Left lobe of liver (tissue), 2 donors: ENCODE data around the gene GPR34. TPM values are rescaled to one million over a fixed set of nuclear protein-coding genes. Genes with fewer than 3 reads are reported as not detected.
"Not testable (repeated sequence)": the region's sequence is repeated elsewhere in the genome, so short reads cannot be mapped to it uniquely, and the experiment has no call there.

ENCODE experiments used
- ATAC-seq: fragments of 200-7000 bp; cut with Tn5 transposase; one replicate; pipeline ENCODE4 v1.9.1; 2020; ENCODE audit warnings: mild to moderate bottlenecking, moderate library complexity
- DNase-seq: peaks from one replicate; pipeline ENCODE4 v3.0.0-alpha.2; 2020; ENCODE audit warnings: low spot score
- total RNA-seq: library from RNA; stranded (reverse); gene quantifications from one replicate; pipeline ENCODE4 v1.2.1, GENCODE V29; 2021
- donor health status: DM: no; HTN: no; CAD: no; lungs with moderate emphysema.
- donor health status: DM: no; HTN: yes; CAD: no.

GPR34 gene
- total RNA-seq, 1 donor from 2014 or later, result 1.2 TPM

DNA sequence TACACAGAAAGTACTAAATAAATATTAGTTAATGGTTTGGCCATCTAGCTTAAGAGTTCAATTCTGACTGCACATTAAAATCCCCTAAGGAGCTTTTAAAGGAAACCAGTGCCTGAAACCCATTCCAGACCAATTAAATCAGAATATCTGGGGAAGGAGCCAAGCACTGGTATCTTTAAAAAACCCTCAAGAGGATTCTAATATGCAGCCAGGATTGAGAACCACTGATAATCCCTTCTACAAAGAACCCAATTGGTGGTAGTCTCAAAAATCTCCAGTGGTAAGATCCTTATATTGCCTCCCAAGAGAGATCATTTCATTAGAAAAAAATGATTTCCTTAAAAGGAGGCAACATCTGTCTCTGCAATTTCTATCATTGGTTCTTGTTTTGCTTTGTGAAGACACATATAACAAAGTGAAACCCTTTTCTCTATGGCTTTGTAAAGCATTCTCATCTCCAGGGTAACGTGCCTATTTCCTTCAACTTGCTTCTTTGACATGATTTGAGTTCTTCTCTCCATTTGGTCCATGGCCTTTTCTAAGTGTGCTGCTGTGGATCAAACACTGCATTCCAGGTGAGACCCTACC is 3.5 kb downstream of the GPR34 start:
- no peak for ATAC-seq
- DNase-seq, result no peak

DNA sequence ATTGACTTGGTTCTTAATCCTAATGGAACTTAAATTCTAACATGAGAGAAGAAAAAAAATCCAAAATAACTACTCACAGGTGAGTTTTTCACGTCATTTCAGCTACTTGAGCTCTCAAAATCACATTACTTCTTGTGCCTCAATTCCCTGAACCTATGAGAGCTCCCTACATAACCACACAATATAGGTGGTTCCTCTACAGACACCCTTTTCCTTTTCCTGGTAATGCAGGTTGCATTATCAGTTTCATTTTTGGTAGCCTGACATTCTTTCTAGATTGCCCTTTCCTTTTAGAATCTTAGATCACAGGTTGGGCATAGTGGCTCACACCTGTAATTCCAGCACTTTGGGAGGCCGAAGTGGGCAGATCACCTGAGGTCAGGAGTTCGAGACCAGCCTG is 4.3 kb downstream of the GPR34 start:
- ATAC-seq, result no peak
- DNase-seq, result no peak

DNA sequence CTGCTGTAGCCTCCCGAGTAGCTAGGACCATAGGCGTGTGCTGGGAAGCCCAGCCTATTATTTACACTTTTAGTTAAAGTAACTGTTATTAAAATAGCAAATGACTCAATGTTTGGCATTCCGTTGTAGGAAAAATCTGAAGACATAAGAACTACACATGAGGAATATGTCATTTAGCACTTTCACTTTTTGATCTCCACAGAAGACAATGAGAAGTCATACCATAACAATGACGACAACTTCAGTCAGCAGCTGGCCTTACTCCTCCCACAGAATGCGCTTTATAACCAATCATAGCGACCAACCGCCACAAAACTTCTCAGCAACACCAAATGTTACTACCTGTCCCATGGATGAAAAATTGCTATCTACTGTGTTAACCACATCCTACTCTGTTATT is 6.7 kb downstream of the GPR34 start:
- ATAC-seq (no peak), DNase-seq (no peak)

DNA sequence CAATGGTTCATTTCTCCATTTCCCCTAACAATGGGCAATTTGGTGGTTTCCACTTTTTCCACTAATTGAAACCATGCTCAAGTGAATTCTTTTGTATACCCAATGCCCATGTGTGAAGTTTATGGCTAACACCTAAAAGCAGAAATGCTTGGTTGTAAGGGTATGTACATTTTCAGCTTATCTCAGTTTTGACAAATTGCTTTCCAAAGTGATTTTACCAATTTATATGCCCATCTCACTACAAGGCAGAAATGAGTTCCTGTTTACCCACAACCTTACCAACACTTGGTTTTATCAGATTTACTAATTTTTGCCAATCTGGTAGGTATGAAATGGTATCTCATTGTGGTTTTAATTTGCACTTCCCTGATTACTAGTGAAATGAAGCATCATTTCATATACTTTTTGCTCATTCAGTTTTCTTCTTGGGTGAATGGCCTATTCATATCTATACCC is 14.8 kb downstream of the GPR34 start:
- no peak for ATAC-seq

DNA sequence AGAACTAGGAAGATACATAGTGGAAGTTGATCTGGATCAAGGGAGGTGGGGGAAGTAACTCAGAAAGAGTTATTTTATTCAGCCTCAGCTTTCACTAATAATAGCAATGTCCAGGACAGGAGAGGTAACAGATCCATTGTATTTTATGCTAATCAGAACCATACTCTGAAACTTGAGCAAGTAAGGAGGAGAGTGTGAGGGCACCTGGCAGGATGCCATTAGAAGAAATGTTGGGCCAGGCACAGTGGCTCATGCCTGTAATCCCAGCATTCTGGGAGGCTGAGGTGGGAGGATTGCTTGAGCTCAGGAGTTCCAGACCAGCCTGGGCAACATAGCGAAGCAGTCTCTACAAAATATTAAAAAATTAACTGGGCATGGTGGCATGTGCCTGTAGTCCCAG is 16.3 kb downstream of the GPR34 start:
- no peak for ATAC-seq

More for the DNA sequence above, 14.8 kb downstream of the GPR34 start:
- DNase-seq, result no peak

DNA sequence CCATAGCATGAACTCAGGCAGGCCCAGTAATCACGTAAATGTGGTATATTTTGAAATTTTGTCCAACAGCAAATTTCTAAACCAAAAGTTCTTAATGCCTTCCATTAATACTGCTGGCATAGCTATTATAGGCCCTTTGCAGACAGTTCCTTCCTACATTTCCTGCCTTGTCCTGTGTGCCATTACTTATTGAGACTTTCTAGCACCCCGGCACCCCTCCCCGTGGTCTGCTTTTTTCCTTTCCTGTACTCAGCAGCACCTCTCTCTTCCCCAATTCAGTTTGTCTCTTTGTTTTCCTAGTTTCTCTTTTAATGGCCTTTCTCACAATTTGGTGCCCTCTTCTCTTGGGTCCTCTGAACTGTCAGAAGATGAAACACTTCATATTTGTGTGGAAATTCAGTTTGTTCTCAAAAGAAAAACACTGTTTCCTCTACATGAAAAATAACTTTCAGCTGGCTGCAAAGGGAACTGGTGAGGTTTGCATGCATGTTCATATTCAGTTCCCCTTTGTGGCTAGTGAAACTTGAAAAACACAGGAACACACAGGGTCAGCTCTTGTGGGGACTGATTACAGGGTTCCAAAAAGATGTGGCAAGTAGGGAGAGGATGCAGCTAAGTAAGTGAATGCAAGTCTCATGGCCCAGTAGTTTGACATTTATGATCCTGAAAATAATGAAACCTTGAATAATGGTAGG is 17.1 kb downstream of the GPR34 start:
- ATAC-seq, result no peak
- no peak for DNase-seq

More for the DNA sequence above, 16.3 kb downstream of the GPR34 start:
- no peak for DNase-seq

DNA sequence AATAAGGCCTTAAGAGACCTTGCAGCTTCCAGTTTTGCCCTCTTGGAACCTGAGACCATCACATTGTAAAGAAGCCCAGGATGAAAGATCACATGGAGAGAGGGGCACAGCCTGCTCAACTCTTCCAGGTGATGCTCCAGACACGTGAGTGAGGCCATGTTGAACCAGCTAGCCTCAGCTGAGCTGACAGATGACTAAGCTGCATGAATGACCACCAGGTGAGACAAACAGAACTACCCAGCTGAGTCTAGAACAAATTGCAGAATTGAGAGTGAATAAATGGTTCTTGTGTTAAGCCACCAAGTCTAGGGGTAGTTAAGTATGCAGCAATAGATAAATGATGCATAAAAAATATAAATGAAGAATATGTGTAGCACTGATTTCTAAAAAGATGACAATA is 18.4 kb downstream of the GPR34 start:
- no peak for DNase-seq
- ATAC-seq, result no peak

DNA sequence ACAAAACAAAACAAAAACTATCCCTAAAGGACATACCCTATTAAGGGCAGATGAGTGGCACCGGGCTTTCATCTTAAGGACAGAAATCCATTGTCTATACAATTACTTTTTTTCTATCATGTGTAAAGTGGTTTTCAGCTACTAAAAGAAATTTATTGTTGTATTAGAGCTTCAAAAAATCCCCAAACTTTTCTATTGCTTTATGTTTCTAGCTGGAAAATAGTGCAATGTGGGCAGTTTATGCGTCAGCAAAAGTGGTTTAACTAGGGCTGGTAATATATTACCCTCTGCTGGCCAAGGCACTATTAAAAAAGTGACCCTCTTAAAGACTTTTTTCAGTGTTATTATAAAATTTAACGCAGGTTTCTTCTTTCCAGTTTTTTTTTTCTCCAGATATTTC is 19.7 kb downstream of the GPR34 start:
- DNase-seq (no peak), ATAC-seq (no peak)

DNA sequence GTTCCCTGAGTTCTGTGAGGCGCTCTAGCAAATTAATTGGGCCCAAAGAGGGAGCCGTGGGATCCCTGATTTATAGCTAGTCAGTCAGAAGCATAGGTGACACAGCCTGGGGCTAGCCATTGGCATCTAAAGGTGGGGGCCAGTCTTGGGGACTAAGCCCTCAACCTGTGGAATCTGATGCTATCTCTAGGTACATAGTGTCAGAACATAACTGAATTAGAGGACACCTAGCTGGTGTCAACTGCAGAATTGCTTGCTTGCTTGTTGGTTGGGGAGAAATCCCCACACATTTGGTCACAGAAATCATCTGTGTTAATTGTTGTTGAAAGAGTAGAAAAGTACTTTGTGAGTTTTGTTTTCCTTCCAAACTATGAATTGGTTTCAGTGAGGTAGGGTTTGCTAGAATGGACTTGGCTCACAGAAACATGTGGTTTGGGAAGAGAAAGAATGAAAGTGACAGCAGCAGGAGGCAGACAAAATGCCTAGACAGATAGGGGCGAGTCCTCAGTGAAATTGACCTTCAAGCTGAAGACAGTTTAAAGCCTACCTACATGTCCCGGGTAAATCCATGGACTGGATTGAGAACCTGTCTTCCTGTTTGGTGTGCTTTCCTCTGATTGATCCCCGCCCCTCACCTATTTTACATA is 22.4 kb downstream of the GPR34 start:
- no peak for ATAC-seq

DNA sequence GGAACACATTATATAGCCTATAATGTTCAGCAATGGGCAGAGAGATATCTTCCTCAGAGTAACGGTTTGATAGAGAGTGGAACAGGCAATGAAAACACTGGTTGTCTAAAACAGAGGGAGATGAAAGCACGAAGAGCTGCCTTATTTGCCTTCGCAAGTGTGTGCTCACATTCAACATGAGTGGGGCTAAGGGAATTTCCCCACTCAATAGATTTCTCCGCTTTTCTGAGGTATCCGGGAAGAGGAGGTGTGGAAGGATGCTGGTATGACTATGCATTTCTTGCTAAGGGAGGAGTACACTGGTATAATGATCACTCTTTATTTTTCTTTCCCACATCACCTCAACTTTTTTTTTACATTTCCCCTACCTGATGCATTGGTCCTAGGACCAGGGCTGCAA is 27.4 kb downstream of the GPR34 start:
- DNase-seq (no peak), ATAC-seq (no peak)

More for the DNA sequence above, 22.4 kb downstream of the GPR34 start:
- DNase-seq, result no peak

DNA sequence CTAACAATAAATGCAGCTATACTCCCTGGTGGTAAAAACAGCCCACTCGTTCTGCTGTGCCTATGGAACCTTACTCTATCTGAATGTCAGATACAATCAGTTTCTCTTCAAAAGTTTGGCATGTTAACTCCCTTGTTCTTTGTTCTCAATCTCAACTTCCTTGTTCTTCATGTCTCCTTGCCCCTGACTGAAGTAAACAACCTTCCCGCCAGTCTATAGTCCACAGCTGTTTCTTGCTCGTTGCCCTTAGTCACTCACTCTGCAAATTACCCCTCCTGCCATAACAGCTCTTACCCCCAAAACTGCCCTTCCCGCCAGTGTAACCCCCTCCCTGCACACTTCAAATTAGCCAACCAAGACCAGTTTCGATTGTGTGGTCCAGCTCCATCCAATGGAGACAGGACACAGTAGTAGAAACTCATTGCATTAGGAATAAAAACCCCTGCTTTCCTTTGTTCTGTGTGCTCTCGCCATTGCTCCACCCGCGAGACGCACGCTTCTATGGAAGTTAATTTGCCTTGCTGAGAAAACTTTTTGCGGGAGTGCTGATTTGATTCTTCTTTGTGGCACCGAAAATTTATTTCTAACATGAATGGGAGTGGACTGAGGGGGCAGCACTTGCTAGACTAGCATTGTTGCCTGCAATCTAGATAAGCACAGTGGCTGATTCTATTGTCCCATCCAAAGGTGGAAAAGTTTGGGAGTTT is 28.1 kb downstream of the GPR34 start:
- no peak for DNase-seq
- no peak for ATAC-seq

DNA sequence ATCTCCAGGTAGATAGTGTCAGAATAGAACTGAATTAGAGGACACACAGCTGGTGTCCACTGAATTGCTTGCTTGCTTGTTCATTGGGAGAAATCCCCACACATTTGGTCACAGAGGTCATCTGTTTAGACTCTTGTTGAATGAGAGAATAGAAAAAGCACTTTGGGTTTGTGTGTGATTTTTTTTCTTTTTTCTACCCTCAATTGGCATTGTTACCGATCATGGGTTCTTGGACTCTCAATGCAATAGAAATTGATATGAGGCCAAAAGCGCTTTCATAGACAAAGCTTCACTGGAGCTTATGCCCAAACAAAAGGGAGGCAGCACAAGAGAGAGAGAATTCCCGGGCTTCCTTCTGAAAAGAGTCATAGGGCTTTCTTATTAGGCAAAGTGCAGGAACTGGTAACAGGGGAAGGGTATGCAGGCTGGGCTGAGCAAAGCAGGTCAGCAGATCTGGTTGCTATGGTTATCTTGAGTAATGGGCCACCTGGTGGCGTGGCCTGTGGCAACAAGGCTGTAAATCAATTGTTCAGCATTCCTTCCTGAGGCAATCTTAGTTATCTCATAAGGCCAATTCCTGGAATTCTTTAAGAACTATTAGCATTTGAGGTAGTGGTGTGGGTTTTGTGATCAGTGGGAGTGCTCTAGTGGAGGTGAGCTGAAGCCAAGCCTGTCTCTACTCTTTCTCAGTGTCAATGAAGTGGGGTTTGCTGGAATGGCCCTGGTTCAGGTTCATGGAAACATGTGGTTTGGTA is 29.9 kb downstream of the GPR34 start:
- DNase-seq (no peak), ATAC-seq (no peak)

DNA sequence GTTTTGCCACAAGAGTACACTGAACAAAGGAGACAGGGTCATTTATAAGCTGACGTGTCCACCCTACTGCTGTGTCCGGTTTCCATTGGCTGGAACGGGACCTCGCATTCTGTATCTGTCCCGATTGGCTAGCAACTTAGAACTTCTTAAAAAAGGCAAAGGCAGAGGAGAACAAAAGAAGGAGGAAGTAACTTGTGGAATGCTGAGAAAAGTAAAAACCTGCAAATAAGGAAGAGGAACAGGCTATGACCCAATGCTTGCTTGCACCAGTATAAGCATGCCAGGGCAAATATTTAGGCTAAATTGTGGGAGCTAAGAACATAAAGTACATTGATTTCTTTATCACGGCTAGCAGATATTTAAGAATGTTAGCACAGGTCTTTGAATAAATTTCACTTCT is 30.8 kb downstream of the GPR34 start:
- DNase-seq, ATAC-seq: not testable (repeated sequence)

DNA sequence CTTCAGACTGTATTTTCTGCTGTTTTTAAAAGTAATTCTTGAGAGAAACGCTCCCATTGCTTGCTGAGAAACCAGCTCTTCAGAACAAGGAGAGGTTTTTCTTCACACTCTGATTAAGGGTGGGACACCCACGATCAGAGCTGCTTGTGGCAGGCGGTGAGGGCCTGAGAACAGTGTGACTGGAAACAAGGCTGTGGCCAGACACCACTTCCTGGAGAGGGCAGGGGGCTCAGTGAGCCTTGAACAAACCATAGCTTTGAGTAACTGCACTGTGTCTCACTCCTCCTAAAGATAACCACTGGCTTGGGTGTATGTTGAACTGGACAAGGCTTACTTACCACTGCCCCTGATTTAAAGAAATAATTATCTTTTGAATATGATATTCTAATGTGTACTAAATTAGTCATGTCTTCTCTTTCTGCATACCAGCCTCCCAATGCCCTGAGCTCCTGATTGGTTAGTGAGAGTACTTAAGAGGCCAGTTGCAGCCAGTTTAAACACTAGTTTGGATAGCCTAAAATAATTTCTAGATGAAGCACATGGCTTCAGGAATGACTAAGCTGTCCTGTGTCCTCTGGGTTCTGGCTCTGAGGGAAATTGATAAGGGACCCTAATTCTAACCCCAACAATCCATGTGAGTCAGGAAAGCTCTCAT is 31.5 kb downstream of the GPR34 start:
- no peak for ATAC-seq
- DNase-seq, result no peak

DNA sequence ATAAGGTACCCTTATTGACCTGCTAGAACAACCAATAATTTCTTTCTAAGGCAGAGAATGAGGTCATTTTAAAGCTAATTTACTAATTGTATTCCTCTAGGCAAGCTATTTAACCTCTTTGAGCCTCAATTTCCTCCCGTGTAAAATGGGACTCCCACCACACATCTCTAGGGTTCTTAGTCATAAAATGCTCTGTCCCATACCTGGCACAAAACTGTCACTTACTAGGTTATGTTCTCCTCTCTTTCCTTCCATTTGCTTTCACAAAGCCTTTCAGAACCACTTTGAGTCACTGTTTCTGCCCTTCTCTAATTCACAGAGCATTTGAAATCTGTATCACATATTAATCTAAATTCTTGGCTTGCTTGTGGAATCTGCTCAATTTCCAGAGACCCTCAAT is 32.8 kb downstream of the GPR34 start:
- DNase-seq, result no peak
- no peak for ATAC-seq

DNA sequence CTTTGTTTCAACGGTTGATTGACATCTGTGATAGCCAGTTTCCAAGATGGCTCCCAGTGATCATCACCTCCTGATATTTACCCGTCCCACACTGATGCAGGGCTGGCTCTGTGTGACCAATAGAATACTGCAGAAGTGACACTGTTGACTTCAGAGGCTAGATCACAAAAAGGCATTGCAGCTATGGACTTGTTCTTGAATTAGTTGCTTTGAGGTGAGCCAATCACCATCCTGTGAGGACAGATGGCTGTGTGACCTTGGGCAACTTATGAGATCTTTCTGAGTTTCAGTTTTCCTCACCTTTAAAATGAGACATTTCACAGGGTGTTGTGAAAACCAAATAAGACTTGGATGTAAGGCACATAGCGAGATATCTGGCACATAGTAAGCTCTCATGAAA is 33.4 kb downstream of the GPR34 start:
- ATAC-seq, result no peak

DNA sequence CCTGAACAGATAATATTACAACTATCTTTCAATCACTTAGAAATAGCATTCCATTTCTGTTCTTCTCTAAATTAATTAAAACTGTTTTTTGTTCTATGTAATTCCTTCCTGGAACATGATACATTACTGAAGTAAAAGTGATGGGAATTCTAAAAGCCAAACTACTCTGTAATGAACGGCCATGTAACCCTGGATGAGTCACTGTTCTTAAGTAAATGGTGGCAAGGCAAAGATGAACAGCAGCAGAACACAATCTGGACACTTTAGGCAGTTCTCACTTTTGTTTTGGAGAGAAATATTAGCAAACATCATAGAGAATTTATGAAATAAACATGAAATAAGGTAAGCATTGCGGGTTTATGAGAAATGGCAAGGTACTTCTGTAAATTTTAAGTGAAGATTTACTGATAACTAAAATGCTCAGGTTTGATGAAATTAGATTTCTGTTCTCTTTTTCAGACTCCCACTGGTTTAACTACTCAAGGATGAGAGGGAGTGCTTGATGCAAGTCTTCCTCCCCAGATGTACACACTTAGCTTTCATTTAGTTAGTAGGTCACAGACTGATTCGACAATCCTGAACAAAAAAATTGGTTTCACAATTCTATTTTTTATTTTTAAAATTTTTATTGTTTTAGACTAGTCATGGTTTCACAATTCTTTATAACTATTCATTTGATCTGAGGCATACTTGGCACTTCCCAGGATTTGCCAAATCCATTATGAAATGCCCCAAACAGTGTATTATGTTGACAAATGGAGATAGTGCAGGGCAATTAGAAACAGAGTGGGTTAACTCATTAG is 34.2 kb downstream of the GPR34 start:
- DNase-seq (no peak), ATAC-seq (peak; percentile 63)

More for the DNA sequence above, 33.4 kb downstream of the GPR34 start:
- DNase-seq, result no peak

DNA sequence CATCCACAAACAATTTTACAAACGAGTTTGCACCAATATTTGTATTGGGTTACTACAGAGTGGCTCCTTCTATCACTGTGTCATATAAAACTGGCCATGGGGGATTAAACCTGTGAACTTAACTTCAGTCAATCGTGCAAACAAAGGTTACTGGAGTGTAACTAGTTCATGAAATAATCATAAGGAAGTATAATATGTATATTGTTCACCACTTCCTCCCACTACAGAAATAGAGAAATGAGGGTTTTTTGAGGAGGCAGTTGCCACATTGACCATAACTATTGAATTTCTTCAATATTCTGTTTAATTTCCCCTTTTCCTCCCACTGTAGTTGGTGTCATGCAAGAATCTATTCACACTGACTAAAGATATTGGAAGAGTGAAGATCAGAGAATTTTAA is 35.1 kb downstream of the GPR34 start, which contains the start of gene GPR82:
Gene GPR82, plus strand, starts transcription at position 356 of the 400 bp plus-strand sequence. CDS start 2,846 bp downstream, outside the sequence.
- ATAC-seq (no peak), DNase-seq (no peak)

DNA sequence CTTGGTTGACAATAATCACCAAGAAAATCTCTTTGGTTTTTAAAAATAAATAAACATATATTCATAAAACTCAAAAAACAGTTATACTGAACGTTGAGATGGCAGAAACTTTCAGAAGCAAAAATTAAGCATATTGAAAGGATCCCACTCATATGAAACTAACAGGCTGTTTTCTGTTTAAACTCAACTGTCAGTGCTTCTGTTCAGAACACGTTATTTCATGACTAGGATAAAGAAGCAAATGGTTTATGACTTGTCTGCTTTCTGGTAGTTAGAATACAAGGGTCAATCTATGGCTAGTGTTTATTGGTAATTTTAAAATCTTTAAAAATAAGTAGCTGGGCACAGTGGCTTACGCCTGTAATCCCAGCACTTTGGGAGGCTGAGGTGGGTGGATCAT is 39.4 kb downstream of the GPR34 start:
- no peak for DNase-seq
- no peak for ATAC-seq
